ENCODE results near the gene AHCTF1.
"Not testable (repeated sequence)": the region's sequence is repeated elsewhere in the genome, so short reads cannot be mapped to it uniquely, and the experiment has no call there.

Gene AHCTF1

DNA sequence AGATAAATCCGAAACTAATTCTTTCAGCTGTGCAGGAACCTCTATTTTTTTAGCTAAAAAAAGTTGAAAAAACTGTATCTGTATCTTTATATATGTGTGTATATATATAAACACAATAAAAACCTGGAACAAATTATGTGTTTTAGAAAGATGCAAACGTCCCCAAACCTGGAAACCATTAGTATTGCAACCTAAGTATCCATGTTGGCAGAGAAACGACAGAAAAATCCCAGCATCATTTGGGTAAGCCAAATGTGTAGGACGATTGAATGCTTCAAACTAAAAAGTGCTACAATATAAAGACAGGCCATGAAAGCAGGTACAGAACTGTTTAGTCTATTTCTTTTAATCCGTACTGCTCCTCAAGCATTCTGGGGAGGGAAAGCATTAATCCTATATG, 87.9 kb downstream of the AHCTF1 start:
- Histone ChIP-seq H3K4me1 (ENCODE audit: insufficient read depth, low read length) (no peaks in the 10 kb centered on the region), H3K27me3 (ENCODE audit: insufficient read depth, low read length) (no peaks in the 10 kb centered on the region), H2AFZ (ENCODE audit: low read depth, low read length) (no peak overlapping the region), H3K36me3 (ENCODE audit: insufficient read depth, low read length) (peaks cover 72% of the 10 kb centered on the region), H3K4me3 (ENCODE audit: low read length) (no peak overlapping the region), H3K9me3 (ENCODE audit: low read length) (peaks cover 4% of the 10 kb centered on the region)

GRCh38 chr1:246840761-246841160, 91.0 kb downstream of the AHCTF1 start:
- not testable (repeated sequence) for H3K27me3 ChIP-seq (ENCODE audit: insufficient read depth, low read length); H3K4me3 ChIP-seq (ENCODE audit: low read length); H3K4me1 ChIP-seq (ENCODE audit: insufficient read depth, low read length); H3K9me3 ChIP-seq (ENCODE audit: low read length); H2AFZ ChIP-seq (ENCODE audit: low read depth, low read length)
- peaks cover 45% of the 10 kb centered on the region for H3K36me3 ChIP-seq (ENCODE audit: insufficient read depth, low read length)

- H3K4me1 ChIP-seq (ENCODE audit: insufficient read depth, low read length), result no peaks in the 10 kb centered on the region
- H3K4me3 ChIP-seq (ENCODE audit: low read length), result no peak overlapping the region
- H3K27me3 ChIP-seq (ENCODE audit: insufficient read depth, low read length), result no peaks in the 10 kb centered on the region
- H2AFZ ChIP-seq (ENCODE audit: low read depth, low read length), result no peak overlapping the region
- peaks cover 21% of the 10 kb centered on the region for H3K36me3 ChIP-seq (ENCODE audit: insufficient read depth, low read length)
- H3K9me3 ChIP-seq (ENCODE audit: low read length), result no peaks in the 10 kb centered on the region
Observed at GRCh38 chr1:246838118-246838456, 93.7 kb downstream of the AHCTF1 start.

- H3K27me3 ChIP-seq (ENCODE audit: insufficient read depth, low read length), result no peaks in the 10 kb centered on the region
- H3K36me3 ChIP-seq (ENCODE audit: insufficient read depth, low read length), result peaks cover 17% of the 10 kb centered on the region
- no peaks in the 10 kb centered on the region for H3K9me3 ChIP-seq (ENCODE audit: low read length)
- H3K4me1 ChIP-seq (ENCODE audit: insufficient read depth, low read length), result no peaks in the 10 kb centered on the region
- no peak overlapping the region for H3K4me3 ChIP-seq (ENCODE audit: low read length)
- H2AFZ ChIP-seq (ENCODE audit: low read depth, low read length), result no peak overlapping the region
Observed at GRCh38 chr1:246837418-246838117, 94.2 kb downstream of the AHCTF1 start.

DNA sequence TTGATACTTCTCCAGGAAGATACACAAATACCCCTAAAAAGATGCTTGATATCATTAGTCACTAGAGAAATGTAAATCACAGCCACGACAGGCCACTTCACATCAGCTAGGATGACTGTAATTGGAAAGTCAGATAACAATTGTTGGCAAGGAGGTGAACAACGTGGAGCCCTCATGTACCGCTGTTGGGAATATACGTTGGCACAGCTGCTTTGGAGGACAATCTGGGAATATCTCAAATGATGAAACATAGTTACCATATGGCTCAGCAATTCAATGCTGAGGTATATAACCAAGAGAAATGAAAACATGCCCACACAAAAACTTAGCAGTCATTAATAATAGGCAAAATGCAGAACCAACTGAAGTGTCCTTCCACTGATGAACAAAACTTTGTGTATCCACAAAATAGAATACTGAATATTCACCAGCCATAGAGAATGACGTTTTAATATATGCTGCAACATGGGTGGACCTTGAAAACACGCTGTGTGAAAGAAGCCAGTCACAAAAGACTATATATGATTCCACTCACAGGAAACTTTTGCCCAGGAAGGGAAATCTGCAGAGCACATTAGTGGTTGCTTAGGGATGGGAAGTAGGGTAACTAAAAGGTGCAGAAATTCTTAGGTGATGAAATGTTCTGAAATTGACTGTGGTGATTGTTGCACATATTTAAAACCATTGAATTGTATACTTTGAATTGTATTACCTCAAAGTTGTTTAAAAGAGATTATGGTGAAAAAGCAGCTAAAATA, 95.4 kb downstream of the AHCTF1 start:
- Histone ChIP-seq H3K9me3 (ENCODE audit: low read length) (no peaks in the 10 kb centered on the region), H3K27me3 (ENCODE audit: insufficient read depth, low read length) (no peaks in the 10 kb centered on the region), H3K4me3 (ENCODE audit: low read length) (no peak overlapping the region), H3K36me3 (ENCODE audit: insufficient read depth, low read length) (peaks cover 11% of the 10 kb centered on the region), H3K4me1 (ENCODE audit: insufficient read depth, low read length) (no peaks in the 10 kb centered on the region), H2AFZ (ENCODE audit: low read depth, low read length) (no peak overlapping the region)

DNA sequence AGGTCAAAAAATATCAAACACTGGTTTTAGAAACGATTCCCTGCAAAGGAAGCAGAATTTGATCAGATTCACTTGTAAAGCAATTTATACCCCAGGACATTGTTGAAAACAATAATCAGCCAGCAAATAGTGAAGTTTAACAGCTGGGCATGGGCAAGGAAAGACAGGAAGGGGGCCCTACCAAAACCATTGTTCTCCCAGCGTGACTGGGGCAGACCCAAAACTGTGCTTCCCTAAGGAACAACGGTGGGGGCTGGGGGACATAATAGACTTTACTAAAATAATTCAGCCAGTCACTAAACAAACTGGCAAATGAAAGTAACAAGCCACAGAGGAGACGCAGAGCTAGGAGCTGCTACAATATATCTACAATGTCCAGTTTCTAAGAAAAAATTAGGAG, 100.2 kb downstream of the AHCTF1 start:
- Histone ChIP-seq H3K9me3 (ENCODE audit: low read length) (peaks cover 4% of the 10 kb centered on the region), H3K4me1 (ENCODE audit: insufficient read depth, low read length) (no peaks in the 10 kb centered on the region), H3K4me3 (ENCODE audit: low read length) (no peak overlapping the region), H2AFZ (ENCODE audit: low read depth, low read length) (no peak overlapping the region), H3K27me3 (ENCODE audit: insufficient read depth, low read length) (no peaks in the 10 kb centered on the region), H3K36me3 (ENCODE audit: insufficient read depth, low read length) (no peaks in the 10 kb centered on the region)

DNA sequence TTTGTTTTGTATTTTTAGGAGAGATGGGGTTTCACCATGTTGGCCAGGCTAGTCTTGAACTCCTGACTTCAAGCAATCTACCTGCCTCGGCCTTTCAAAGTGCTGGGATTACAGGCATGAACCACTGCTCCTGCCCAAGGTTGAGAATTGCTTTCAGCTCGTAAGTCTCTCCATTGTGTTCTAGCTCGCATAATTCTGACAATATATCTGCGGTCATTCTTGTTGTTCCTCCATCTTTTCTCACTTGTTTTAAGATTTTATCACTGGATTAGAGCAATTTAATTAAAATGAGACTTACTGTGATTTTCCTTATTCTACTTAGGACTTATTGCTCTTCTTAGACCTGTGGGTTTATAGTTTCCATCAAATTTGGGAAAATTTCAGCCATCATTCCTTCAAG, 102.9 kb downstream of the AHCTF1 start:
- Histone ChIP-seq H3K36me3 (ENCODE audit: insufficient read depth, low read length) (no peaks in the 10 kb centered on the region), H3K4me1 (ENCODE audit: insufficient read depth, low read length) (no peaks in the 10 kb centered on the region)

GRCh38 chr1:246827396-246827795, 104.4 kb downstream of the AHCTF1 start:
- H2AFZ ChIP-seq (ENCODE audit: low read depth, low read length), result no peak overlapping the region
- H3K27me3 ChIP-seq (ENCODE audit: insufficient read depth, low read length), result no peaks in the 10 kb centered on the region
- no peaks in the 10 kb centered on the region for H3K4me1 ChIP-seq (ENCODE audit: insufficient read depth, low read length)
- H3K4me3 ChIP-seq (ENCODE audit: low read length), result no peak overlapping the region
- H3K36me3 ChIP-seq (ENCODE audit: insufficient read depth, low read length), result no peaks in the 10 kb centered on the region
- H3K9me3 ChIP-seq (ENCODE audit: low read length), result peaks cover 4% of the 10 kb centered on the region

More for the DNA sequence above, 102.9 kb downstream of the AHCTF1 start:
- no peak overlapping the region for H2AFZ ChIP-seq (ENCODE audit: low read depth, low read length)
- no peaks in the 10 kb centered on the region for H3K27me3 ChIP-seq (ENCODE audit: insufficient read depth, low read length)
- H3K9me3 ChIP-seq (ENCODE audit: low read length), result peaks cover 4% of the 10 kb centered on the region
- H3K4me3 ChIP-seq (ENCODE audit: low read length), result no peak overlapping the region

GRCh38 chr1:246825557-246826175, 106.1 kb downstream of the AHCTF1 start:
- no peaks in the 10 kb centered on the region for H3K27me3 ChIP-seq (ENCODE audit: insufficient read depth, low read length)
- H3K4me3 ChIP-seq (ENCODE audit: low read length), result no peak overlapping the region
- H2AFZ ChIP-seq (ENCODE audit: low read depth, low read length), result no peak overlapping the region
- H3K36me3 ChIP-seq (ENCODE audit: insufficient read depth, low read length), result no peaks in the 10 kb centered on the region
- H3K4me1 ChIP-seq (ENCODE audit: insufficient read depth, low read length), result no peaks in the 10 kb centered on the region
- H3K9me3 ChIP-seq (ENCODE audit: low read length), result peaks cover 4% of the 10 kb centered on the region

- Histone ChIP-seq H3K4me3 (ENCODE audit: low read length) (no peak overlapping the region), H3K36me3 (ENCODE audit: insufficient read depth, low read length) (no peaks in the 10 kb centered on the region), H2AFZ (ENCODE audit: low read depth, low read length) (no peak overlapping the region), H3K9me3 (ENCODE audit: low read length) (peaks cover 4% of the 10 kb centered on the region), H3K4me1 (ENCODE audit: insufficient read depth, low read length) (no peaks in the 10 kb centered on the region), H3K27me3 (ENCODE audit: insufficient read depth, low read length) (no peaks in the 10 kb centered on the region)
Observed at GRCh38 chr1:246824541-246824940, 107.2 kb downstream of the AHCTF1 start.

- H3K4me3 ChIP-seq (ENCODE audit: low read length); H3K36me3 ChIP-seq (ENCODE audit: insufficient read depth, low read length); H2AFZ ChIP-seq (ENCODE audit: low read depth, low read length); H3K27me3 ChIP-seq (ENCODE audit: insufficient read depth, low read length); H3K9me3 ChIP-seq (ENCODE audit: low read length); H3K4me1 ChIP-seq (ENCODE audit: insufficient read depth, low read length): not testable (repeated sequence)
Observed at GRCh38 chr1:246822154-246822553, 109.6 kb downstream of the AHCTF1 start.

- H3K27me3 ChIP-seq (ENCODE audit: insufficient read depth, low read length), result no peaks in the 10 kb centered on the region
- H3K4me3 ChIP-seq (ENCODE audit: low read length), result no peak overlapping the region
- no peak overlapping the region for H2AFZ ChIP-seq (ENCODE audit: low read depth, low read length)
- no peaks in the 10 kb centered on the region for H3K4me1 ChIP-seq (ENCODE audit: insufficient read depth, low read length)
- no peaks in the 10 kb centered on the region for H3K9me3 ChIP-seq (ENCODE audit: low read length)
- H3K36me3 ChIP-seq (ENCODE audit: insufficient read depth, low read length), result no peaks in the 10 kb centered on the region
Observed at GRCh38 chr1:246820666-246821065, 111.1 kb downstream of the AHCTF1 start.

GRCh38 chr1:246817778-246818177, 114.0 kb downstream of the AHCTF1 start:
- not testable (repeated sequence) for H3K27me3 ChIP-seq (ENCODE audit: insufficient read depth, low read length); H3K4me3 ChIP-seq (ENCODE audit: low read length); H2AFZ ChIP-seq (ENCODE audit: low read depth, low read length); H3K36me3 ChIP-seq (ENCODE audit: insufficient read depth, low read length); H3K9me3 ChIP-seq (ENCODE audit: low read length); H3K4me1 ChIP-seq (ENCODE audit: insufficient read depth, low read length)
